ENCODE data around the gene ZNF837.

The ZNF837 gene

DNA sequence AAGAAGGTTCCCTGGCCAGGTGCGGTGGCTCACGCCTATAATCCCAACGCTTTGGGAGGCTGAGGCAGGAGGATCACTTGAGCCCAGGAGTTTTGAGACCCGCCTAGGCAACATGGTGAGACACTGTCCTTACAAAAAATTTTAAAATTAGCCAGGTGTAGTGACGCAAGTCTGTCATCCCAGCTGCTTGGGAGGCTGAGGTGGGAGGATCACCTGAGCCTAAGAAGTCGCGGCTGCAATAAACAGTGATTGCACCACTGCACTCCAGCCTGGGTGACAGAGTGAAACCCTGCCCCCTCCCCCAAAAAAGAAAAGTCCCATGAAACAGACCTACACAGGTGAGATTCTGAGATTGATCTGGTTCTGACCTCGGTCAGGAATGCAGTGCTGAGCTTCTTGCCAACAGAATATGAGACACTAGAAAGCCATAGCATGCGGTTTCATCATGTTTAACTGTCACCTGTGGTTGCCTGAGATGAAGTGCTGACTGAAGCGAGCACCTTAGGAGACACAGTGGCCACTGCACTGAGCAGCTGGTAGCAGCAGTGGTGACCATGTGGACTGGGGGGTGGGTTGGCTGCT is 25.5 kb downstream of the ZNF837 start:
- TF ChIP-seq, protein P1, sequence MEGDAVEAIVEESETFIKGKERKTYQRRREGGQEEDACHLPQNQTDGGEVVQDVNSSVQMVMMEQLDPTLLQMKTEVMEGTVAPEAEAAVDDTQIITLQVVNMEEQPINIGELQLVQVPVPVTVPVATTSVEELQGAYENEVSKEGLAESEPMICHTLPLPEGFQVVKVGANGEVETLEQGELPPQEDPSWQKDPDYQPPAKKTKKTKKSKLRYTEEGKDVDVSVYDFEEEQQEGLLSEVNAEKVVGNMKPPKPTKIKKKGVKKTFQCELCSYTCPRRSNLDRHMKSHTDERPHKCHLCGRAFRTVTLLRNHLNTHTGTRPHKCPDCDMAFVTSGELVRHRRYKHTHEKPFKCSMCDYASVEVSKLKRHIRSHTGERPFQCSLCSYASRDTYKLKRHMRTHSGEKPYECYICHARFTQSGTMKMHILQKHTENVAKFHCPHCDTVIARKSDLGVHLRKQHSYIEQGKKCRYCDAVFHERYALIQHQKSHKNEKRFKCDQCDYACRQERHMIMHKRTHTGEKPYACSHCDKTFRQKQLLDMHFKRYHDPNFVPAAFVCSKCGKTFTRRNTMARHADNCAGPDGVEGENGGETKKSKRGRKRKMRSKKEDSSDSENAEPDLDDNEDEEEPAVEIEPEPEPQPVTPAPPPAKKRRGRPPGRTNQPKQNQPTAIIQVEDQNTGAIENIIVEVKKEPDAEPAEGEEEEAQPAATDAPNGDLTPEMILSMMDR (conservative IDR thresholded peaks at IDR 0.05; ENCODE audit: low read depth, low read length), result no peak
- Histone ChIP-seq H3K9ac (no peak overlapping the region), H4K20me1 (ENCODE audit: insufficient read depth) (no peaks in the 10 kb centered on the region), H3K4me3 (IDR thresholded peaks at IDR 0.05; ENCODE audit: insufficient read depth, low read depth, low read length) (no peak overlapping the region), H3K27ac (no peak overlapping the region), H2AFZ (ENCODE audit: low read depth) (no peak overlapping the region), H3K27me3 (ENCODE audit: insufficient read depth, low read depth) (no peaks in the 10 kb centered on the region; the same call in 1 of the 2 replicates), H3K4me2 (no peak overlapping the region), H3K4me1 (ENCODE audit: low read depth, poor library complexity, severe bottlenecking) (peaks cover 3% of the 10 kb centered on the region), H3K36me3 (ENCODE audit: insufficient read depth) (no peaks in the 10 kb centered on the region), H3K79me2 (ENCODE audit: insufficient read depth, low read depth) (no peaks in the 10 kb centered on the region)

DNA sequence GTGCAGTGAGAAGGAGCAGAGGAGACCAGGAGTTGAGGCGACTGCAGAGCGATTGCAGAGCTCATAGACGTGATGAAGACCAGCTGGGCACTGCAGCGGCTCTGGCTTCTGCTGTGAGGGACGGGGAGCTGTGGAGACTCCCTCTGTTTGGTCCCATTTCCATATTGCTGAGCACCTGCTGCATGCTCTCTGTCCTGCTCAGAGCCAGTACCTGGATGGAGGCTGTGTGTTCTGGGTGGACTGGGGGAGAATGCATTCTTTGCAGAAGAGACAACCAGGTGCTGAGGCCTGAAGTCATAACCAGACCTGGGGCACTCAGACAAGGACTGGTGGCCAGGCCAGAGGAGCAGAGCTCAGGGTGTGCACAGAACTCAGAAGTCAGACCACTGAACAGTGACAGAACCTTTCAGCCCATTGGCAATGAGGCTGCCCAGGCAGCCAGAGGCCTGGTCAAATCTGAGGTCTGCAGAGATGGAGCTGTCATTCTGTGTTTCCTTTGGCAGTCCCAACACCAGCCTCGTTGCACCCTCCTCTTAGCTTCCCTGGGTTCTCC is 26.3 kb downstream of the ZNF837 start:
- H3K36me3 ChIP-seq (ENCODE audit: insufficient read depth), result no peaks in the 10 kb centered on the region
- H3K79me2 ChIP-seq (ENCODE audit: insufficient read depth, low read depth), result no peaks in the 10 kb centered on the region
- no peak overlapping the region for H3K27ac ChIP-seq
- no peak overlapping the region for H3K4me2 ChIP-seq
- H2AFZ ChIP-seq (ENCODE audit: low read depth), result no peak overlapping the region
- TF ChIP-seq, protein P1 (conservative IDR thresholded peaks at IDR 0.05; ENCODE audit: low read depth, low read length), result no peak
- no peaks in the 10 kb centered on the region for H4K20me1 ChIP-seq (ENCODE audit: insufficient read depth)
- no peaks in the 10 kb centered on the region; the same call in 1 of the 2 replicates for H3K27me3 ChIP-seq (ENCODE audit: insufficient read depth, low read depth)
- no peak overlapping the region for H3K4me3 ChIP-seq (IDR thresholded peaks at IDR 0.05; ENCODE audit: insufficient read depth, low read depth, low read length)
- H3K9ac ChIP-seq, result no peak overlapping the region
- H3K4me1 ChIP-seq (ENCODE audit: low read depth, poor library complexity, severe bottlenecking), result peaks cover 3% of the 10 kb centered on the region

DNA sequence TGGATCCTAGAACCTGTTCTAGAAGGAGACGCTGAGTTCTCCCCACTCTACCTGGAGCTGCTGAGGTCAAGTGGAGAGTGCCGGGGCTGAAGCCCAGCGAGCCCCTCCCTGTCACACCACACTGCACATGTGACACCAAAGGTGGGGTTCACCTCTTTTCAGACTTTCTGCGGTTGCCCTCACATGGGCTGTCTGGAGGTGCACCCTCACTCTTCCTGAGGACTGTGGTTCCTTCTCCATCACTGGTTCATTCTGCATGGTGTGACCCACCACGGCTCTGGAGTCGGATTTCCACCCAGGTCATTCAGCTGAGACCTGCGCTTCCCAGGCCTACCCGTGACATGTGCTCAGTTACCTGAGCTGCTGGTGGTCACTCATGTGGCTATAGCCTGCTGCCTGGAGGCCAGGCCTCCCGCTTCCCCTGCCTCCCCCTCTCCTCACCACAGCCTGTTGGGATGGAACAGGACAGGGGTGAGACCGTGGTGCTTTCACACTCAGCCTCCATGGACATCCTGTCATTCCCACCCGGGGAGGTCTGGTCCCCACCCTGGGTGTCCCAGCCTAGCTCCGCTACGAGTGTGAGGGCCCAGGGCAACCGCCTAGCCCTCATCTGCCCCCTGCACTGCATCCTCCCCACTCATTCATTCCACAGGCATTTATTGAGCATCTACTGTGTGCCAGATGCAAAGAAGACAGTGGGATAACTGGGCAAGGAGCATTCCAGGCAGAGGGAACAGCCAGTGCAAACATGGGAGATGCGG is 26.9 kb downstream of the ZNF837 start:
- no peak overlapping the region for H3K27ac ChIP-seq
- no peak overlapping the region for H3K4me2 ChIP-seq
- H3K4me3 ChIP-seq (IDR thresholded peaks at IDR 0.05; ENCODE audit: insufficient read depth, low read depth, low read length), result no peak overlapping the region
- H3K4me1 ChIP-seq (ENCODE audit: low read depth, poor library complexity, severe bottlenecking), result peaks cover 3% of the 10 kb centered on the region
- no peaks in the 10 kb centered on the region; the same call in 1 of the 2 replicates for H3K27me3 ChIP-seq (ENCODE audit: insufficient read depth, low read depth)
- H2AFZ ChIP-seq (ENCODE audit: low read depth), result no peak overlapping the region
- no peaks in the 10 kb centered on the region for H4K20me1 ChIP-seq (ENCODE audit: insufficient read depth)
- H3K9ac ChIP-seq, result no peak overlapping the region
- TF ChIP-seq, protein P1 (conservative IDR thresholded peaks at IDR 0.05; ENCODE audit: low read depth, low read length), result no peak
- no peaks in the 10 kb centered on the region for H3K79me2 ChIP-seq (ENCODE audit: insufficient read depth, low read depth)
- H3K36me3 ChIP-seq (ENCODE audit: insufficient read depth), result no peaks in the 10 kb centered on the region

DNA sequence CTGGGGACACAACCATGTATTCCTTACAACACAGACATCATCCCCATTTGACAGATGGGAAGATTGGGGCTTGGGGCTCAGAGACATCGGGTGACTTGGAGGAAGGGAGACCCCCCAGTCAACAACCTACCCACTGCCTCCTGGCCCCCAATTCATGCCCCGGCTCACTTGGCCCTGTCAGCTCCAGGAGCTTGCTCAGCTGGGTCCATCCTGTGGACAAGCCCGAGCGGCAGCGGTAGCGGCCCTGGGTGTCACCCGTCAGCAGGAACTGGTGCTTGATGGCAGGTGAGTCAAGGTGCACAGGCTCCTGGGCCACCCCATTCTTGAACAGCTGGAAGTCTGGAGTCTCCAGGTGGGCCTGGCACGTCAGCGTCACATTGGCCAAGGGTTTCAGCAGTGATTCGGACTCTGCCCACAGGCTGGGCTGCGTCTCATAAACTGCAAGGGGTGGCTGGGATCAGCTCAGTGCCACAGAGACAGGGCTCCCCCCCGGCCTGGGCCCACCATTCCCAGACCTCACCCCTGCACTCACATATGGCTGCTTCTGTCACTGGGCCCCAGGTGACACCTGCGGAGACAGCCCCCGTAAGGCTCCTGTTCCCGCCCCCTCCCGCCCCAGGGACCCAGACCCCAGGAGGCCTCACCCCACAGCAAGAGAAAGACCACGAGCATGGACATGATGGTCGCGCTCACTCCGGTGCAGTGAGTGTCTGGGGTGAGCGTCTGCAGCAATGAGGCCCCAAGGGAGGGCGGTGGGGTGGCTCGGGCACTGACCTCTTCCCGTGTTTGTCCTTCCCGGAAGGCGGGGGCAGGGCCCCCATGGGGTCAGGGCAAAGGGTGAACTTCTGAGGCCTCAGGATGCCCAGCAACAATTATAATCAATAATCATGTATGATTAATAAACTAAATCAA is 27.8 kb downstream of the ZNF837 start, which contains the start of gene A1BG:
Gene A1BG, minus strand, starts transcription at position 733 of the 912 bp plus-strand sequence. Its CDS starts 55 bp downstream, at position 678.
- Histone ChIP-seq H3K4me3 (IDR thresholded peaks at IDR 0.05; ENCODE audit: insufficient read depth, low read depth, low read length) (no peak within 1 kb of the TSS), H4K20me1 (ENCODE audit: insufficient read depth) (no peaks in the 10 kb centered on the region), H3K4me1 (ENCODE audit: low read depth, poor library complexity, severe bottlenecking) (peaks cover 3% of the 10 kb centered on the region), H3K36me3 (ENCODE audit: insufficient read depth) (no peaks in the 10 kb centered on the region), H3K27me3 (ENCODE audit: insufficient read depth, low read depth) (peaks cover 5% of the 10 kb centered on the region; the same call in 1 of the 2 replicates), H3K79me2 (ENCODE audit: insufficient read depth, low read depth) (no peaks in the 10 kb centered on the region), H3K27ac (no peak within 1 kb of the TSS), H2AFZ (ENCODE audit: low read depth) (no peak within 1 kb of the TSS), H3K9ac (no peak within 1 kb of the TSS), H3K4me2 (no peak within 1 kb of the TSS)
- TF ChIP-seq, protein P1 (conservative IDR thresholded peaks at IDR 0.05; ENCODE audit: low read depth, low read length), result no peak

Data from KMS-11 (cell line).